MM.1S (cell line): Measurements from ENCODE around the gene SGPL1.

Experiments
- DNase-seq: peaks from one replicate; pipeline ENCODE4 v3.0.0-alpha.2; 2015
- H2AFZ ChIP-seq: fragments of 300-600 bp; sonication (generic); 2 replicates; pipeline ENCODE4 v1.6.0; 2016; ENCODE audit warnings: antibody characterized with exemption, low read length
- H3F3A ChIP-seq: fragments of 300-600 bp; sonication (generic); 2 replicates; pipeline ENCODE4 v1.6.1; 2016; ENCODE audit warnings: mild to moderate bottlenecking, antibody characterized with exemption, low read length, moderate library complexity, mixed read lengths; ENCODE audit not compliant: insufficient read depth
- H3K27ac ChIP-seq: fragments of 300-600 bp; sonication (generic); 2 replicates; pipeline ENCODE4 v1.5.1; 2016; ENCODE audit warnings: mild to moderate bottlenecking, low read length
- H3K27me3 ChIP-seq: fragments of 300-600 bp; sonication (generic); replicated peaks from 2 replicates; pipeline ENCODE4 v1.6.0; 2016; ENCODE audit warnings: low read length; ENCODE audit not compliant: insufficient read depth
- H3K36me3 ChIP-seq: fragments of 300-600 bp; sonication (generic); replicated peaks from 2 replicates; pipeline ENCODE4 v1.6.1; 2016; ENCODE audit warnings: mild to moderate bottlenecking, low read length, mixed read lengths; ENCODE audit not compliant: insufficient read depth
- H3K4me1 ChIP-seq: fragments of 300-600 bp; sonication (generic); 2 replicates; pipeline ENCODE4 v1.6.1; 2016; ENCODE audit warnings: low read length, mixed read lengths
- H3K4me2 ChIP-seq: fragments of 300-600 bp; sonication (generic); 2 replicates; pipeline ENCODE4 v1.6.0; 2016; ENCODE audit warnings: low read depth, low read length
- H3K4me3 ChIP-seq: fragments of 300-600 bp; sonication (generic); 2 replicates; pipeline ENCODE4 v1.5.1; 2016; ENCODE audit warnings: low read length, mixed read lengths
- H3K79me2 ChIP-seq: fragments of 300-600 bp; sonication (generic); 2 replicates; pipeline ENCODE4 v1.6.1; 2016; ENCODE audit warnings: mixed run types, low read length, mixed read lengths
- H3K9ac ChIP-seq: fragments of 300-600 bp; sonication (generic); 2 replicates; pipeline ENCODE4 v1.6.1; 2016; ENCODE audit warnings: low read length, mixed read lengths
- H3K9me2 ChIP-seq: fragments of 300-600 bp; sonication (generic); replicated peaks from 2 replicates; pipeline ENCODE4 v1.6.1; 2016; ENCODE audit warnings: mild to moderate bottlenecking, low read length, mixed read lengths; ENCODE audit not compliant: insufficient read depth
- H3K9me3 ChIP-seq: fragments of 300-600 bp; sonication (generic); replicated peaks from 2 replicates; pipeline ENCODE4 v1.6.1; 2016; ENCODE audit warnings: mild to moderate bottlenecking, low read length, mixed read lengths; ENCODE audit not compliant: insufficient read depth
- H4K20me1 ChIP-seq: fragments of 300-600 bp; sonication (generic); 2 replicates; pipeline ENCODE4 v1.6.1; 2016; ENCODE audit warnings: mild to moderate bottlenecking, low read length, moderate library complexity, mixed read lengths; ENCODE audit not compliant: insufficient read depth
- CTCF ChIP-seq: fragments of 300-600 bp; sonication (generic); IDR thresholded peaks from 2 replicates; pipeline ENCODE4 v1.5.1; 2016; ENCODE audit warnings: antibody characterized with exemption, low read length, mixed read lengths
- EZH2 ChIP-seq: fragments of 300-600 bp; sonication (generic); optimal IDR thresholded peaks from 2 replicates; pipeline ENCODE3; 2017; ENCODE audit warnings: low read depth, mild to moderate bottlenecking, antibody characterized with exemption, low read length, mixed read lengths
- EZH2phosphoT487 ChIP-seq: fragments of 300-600 bp; sonication (generic); IDR thresholded peaks from 2 replicates; pipeline ENCODE4 v1.6.1; 2018; ENCODE audit warnings: antibody characterized with exemption, low read length

The SGPL1 gene

GRCh38 chr10:70907637-70908405 is 92.1 kb downstream of the SGPL1 start:
- Histone ChIP-seq H2AFZ (no peak overlapping the region), H3K9me2 (no peaks in the 10 kb centered on the region), H3F3A (no peaks in the 10 kb centered on the region), H3K9ac (no peak overlapping the region), H3K27me3 (peaks cover 70% of the 10 kb centered on the region), H3K9me3 (no peaks in the 10 kb centered on the region), H3K27ac (no peak overlapping the region), H3K4me2 (no peak overlapping the region), H3K36me3 (no peaks in the 10 kb centered on the region), H4K20me1 (no peaks in the 10 kb centered on the region), H3K79me2 (no peaks in the 10 kb centered on the region), H3K4me3 (no peak overlapping the region), H3K4me1 (no peaks in the 10 kb centered on the region)
- no peak for DNase-seq
- TF ChIP-seq EZH2 (no peak), EZH2phosphoT487 (no peak), CTCF (no peak)

DNA sequence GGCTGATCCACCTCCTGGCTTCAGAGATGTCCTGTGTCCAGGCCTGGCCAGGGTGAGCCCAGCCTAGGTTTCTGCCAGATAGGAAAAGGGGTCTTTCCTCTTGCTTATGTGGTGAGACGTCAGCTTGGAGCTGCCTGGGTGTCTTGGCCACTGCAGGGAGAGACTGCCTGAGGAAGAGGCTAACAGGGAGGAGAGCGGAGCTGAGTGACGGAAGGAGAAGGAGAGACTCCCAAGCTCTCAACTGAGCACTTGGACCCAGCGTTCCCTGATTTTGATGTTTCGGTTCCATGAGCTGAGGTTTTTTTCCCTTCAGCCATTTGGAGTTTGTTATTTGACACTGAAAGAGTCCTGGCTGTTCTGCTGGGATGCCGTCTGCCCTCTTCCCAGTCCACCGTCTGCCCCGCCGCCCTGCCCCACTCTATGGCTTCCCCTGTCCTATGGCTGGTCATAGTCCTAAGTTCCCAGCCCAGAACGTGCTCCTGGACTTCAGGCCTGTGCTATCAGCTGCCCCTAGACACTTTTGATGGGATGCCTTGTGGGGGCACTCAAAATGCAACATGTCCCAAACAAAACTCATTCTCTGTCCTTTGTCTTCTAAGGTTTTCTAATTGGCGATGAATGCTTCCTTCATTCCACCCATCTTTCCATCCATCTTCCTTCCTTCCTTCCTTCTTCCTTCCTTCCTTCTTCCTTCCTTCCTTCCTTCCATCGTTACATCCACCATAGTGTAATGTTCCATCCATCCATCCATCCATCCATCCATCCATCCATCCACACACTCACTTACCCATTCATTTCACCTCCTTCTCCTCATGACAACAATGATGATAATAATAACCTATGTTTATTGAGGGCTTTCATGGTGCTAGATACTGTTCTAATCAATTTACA is 92.9 kb downstream of the SGPL1 start:
- Histone ChIP-seq H3K4me2 (no peak overlapping the region), H3K9ac (no peak overlapping the region), H3K27me3 (peaks cover 76% of the 10 kb centered on the region), H3K4me3 (no peak overlapping the region), H4K20me1 (no peaks in the 10 kb centered on the region), H3K4me1 (no peaks in the 10 kb centered on the region), H3F3A (no peaks in the 10 kb centered on the region), H3K9me2 (no peaks in the 10 kb centered on the region), H3K9me3 (no peaks in the 10 kb centered on the region), H3K27ac (no peak overlapping the region), H3K36me3 (no peaks in the 10 kb centered on the region), H2AFZ (no peak overlapping the region), H3K79me2 (no peaks in the 10 kb centered on the region)
- TF ChIP-seq CTCF (no peak), EZH2 (no peak), EZH2phosphoT487 (no peak)
- DNase-seq = no peak

DNA sequence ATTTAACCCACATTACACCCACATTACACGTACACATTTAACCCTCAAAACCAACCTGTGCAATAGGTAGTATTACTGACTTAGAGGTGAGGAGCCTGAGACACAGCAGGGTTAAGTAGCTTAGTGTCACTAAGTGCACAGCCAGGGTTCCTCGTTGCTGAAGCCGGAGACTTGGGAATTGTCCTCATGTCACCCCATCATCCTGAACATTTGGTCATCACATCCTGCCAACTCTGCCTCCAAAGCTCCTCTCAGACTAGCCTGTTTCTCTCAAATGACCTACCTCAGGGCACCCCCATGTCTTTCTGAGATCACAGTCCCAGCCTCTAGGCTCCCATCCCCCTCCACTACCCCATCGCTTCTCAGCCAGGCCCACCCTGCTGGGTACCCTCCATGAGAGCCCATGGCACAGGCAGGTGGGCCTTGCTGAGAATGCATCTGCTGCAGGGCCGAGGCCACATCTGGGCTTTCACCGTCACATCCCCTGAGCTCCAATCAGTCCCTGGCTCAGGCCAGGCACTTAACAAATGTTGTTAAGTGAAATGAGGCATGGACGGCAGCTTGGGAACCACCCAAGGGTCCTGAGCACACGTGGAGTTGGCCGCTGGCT is 93.7 kb downstream of the SGPL1 start:
- no peaks in the 10 kb centered on the region for H3K9me3 ChIP-seq
- H3K4me1 ChIP-seq = no peaks in the 10 kb centered on the region
- no peak overlapping the region for H3K4me3 ChIP-seq
- no peaks in the 10 kb centered on the region for H3K36me3 ChIP-seq
- TF ChIP-seq EZH2 = no peak
- TF ChIP-seq CTCF = no peak
- no peak for TF ChIP-seq EZH2phosphoT487
- H3F3A ChIP-seq = no peaks in the 10 kb centered on the region
- H3K79me2 ChIP-seq = no peaks in the 10 kb centered on the region
- H4K20me1 ChIP-seq = no peaks in the 10 kb centered on the region
- H3K9ac ChIP-seq = no peak overlapping the region
- H3K9me2 ChIP-seq = no peaks in the 10 kb centered on the region
- peaks cover 81% of the 10 kb centered on the region for H3K27me3 ChIP-seq
- H2AFZ ChIP-seq = no peak overlapping the region
- no peak for DNase-seq
- H3K27ac ChIP-seq = no peak overlapping the region
- no peak overlapping the region for H3K4me2 ChIP-seq
